Measurements from ENCODE around the gene SLCO3A1. TPM values are rescaled to one million over a fixed set of nuclear protein-coding genes. Genes with fewer than 3 reads are reported as not detected.

Gene SLCO3A1
- total RNA-seq, 1 donor: 8.6 TPM

DNA sequence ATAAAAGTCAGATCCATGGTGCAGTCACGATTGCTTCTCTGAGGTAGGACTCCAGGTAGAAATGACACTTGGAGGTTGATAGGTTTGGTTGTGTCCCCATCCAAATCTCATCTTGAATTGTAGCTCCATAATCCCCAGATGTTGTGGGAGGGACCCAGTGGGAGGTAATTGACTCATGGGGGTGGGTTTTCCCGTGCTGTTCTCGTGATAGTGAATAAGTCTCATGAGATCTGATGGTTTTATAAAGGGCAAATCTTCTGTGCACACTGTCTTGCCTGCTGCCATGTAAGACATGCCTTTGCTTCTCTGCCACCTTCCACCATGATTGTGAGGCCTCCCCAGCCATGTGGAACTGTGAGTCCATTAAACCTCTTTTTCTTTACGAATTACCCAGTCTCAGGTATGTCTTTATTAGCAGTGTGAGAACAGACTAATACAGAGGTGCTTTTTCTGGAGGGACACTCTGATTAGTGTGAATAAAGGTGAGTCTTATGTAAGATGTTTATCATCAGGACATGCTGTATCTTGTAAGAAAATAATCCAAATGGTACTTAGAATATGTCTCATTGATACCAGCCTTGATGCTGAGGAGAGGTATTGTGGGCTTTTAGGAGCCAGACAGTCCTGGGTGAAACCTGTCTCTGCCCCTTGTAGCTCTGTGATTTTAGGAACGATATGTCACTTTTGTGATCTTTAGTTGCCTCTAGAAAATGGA is 43.0 kb downstream of the SLCO3A1 start:
- DNase-seq (ENCODE audit: low read depth): no peak
- H3K4me3 ChIP-seq (ENCODE audit: low read depth, low read length): no peak overlapping the region
- TF ChIP-seq, protein P1, sequence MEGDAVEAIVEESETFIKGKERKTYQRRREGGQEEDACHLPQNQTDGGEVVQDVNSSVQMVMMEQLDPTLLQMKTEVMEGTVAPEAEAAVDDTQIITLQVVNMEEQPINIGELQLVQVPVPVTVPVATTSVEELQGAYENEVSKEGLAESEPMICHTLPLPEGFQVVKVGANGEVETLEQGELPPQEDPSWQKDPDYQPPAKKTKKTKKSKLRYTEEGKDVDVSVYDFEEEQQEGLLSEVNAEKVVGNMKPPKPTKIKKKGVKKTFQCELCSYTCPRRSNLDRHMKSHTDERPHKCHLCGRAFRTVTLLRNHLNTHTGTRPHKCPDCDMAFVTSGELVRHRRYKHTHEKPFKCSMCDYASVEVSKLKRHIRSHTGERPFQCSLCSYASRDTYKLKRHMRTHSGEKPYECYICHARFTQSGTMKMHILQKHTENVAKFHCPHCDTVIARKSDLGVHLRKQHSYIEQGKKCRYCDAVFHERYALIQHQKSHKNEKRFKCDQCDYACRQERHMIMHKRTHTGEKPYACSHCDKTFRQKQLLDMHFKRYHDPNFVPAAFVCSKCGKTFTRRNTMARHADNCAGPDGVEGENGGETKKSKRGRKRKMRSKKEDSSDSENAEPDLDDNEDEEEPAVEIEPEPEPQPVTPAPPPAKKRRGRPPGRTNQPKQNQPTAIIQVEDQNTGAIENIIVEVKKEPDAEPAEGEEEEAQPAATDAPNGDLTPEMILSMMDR (IDR thresholded peaks at IDR 0.05; ENCODE audit: insufficient read depth, low read depth, low read length): no peak

DNA sequence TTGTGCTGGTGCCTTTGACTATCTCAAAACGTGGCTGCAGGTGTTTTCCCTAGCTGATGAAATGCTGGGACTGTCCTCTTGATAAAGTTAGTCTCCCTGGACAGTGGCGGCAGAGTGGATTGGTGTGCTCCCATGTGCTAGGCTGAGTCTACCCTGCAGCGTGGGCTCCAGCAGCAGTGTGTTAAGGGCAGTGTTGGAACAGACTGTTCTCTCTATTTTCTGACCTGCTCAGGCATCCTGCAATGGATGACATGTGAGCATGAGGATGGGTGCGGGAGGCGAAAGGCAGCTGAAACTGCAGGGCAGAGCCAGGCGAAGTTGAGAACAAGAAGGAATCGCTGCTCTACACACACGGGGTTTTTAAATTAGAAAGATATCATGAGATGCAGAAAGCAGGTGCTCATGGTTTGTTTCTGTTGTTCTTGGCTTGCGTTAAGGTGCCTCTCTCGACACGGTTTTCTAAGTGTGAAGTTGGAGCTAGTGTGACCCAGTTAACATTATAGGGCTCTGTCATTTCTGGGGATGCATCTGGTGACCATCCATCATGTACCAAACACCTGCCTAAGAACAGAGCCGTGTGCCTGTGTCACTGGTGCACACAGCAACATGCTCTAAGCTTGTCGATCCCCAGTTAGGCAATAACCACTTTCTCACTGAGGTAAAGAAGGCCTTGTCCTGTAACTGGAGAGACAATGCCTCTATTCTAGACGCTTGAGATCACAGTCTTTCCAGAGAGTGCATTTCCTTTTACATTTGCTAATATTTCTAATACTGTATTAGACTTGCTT is 44.3 kb downstream of the SLCO3A1 start:
- TF ChIP-seq, protein P1 (IDR thresholded peaks at IDR 0.05; ENCODE audit: insufficient read depth, low read depth, low read length): no peak
- DNase-seq (ENCODE audit: low read depth): no peak
- no peak overlapping the region for H3K4me3 ChIP-seq (ENCODE audit: low read depth, low read length)

DNA sequence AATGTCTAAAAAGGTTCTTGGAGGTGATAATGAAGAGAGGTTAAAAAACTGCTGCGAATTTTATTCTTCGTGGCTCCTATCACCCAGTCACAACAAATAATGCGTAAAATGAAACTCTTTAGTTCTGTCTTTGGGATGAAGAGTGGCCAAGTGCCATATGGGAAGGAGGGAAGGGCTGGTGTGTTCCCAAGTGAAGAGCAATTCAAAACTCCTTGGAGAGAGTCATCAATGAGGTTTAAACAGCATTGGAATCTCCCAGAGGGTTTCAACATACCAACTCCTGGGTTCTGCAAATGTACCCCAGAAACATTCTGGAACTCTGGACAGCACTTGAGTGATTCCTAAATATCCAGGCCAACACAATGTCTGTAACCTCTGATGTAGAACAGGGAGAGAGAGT is 45.3 kb downstream of the SLCO3A1 start:
- H3K4me3 ChIP-seq (ENCODE audit: low read depth, low read length): no peak overlapping the region
- no peak for DNase-seq (ENCODE audit: low read depth)
- TF ChIP-seq, protein P1 (IDR thresholded peaks at IDR 0.05; ENCODE audit: insufficient read depth, low read depth, low read length): no peak

DNA sequence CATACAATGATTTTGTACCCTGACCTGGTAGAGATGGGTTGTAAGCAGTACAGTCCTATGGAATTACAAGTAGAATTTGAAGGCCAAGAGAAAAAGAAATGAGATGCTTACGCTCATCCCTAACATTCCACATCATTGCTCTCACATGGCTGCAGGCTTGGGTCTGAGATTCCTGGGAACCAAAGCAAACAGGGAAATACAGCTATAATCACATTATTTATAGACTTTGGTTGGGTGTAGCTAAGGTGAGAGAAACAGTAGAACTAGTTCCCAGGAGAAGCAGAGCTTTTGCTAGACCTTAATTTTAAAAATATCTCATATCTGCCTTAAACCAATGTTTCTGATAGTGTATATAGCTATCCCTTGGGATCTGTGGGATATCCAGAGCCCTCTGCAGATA is 51.4 kb downstream of the SLCO3A1 start:
- no peak for DNase-seq (ENCODE audit: low read depth)
- TF ChIP-seq, protein P1 (IDR thresholded peaks at IDR 0.05; ENCODE audit: insufficient read depth, low read depth, low read length): no peak
- no peak overlapping the region for H3K4me3 ChIP-seq (ENCODE audit: low read depth, low read length)

DNA sequence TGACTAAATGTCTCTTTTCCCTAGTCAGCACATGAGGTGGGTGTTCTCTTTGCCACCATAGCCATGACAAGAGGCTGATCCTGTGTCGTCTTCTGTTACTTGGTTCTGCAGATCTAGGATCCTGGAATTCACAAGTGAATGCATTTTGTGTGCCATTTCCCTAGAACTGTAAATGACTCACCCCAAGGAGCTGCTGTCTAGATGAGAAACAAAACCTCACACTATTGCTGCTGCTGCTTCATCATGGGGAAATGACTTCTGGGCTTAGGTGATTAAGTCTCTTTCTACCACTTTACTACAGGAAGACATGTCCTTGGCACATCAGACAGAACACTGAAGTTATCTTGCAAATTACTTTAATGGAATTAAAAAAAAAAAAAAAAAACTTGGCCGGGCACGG is 54.9 kb downstream of the SLCO3A1 start:
- TF ChIP-seq, protein P1 (IDR thresholded peaks at IDR 0.05; ENCODE audit: insufficient read depth, low read depth, low read length): no peak
- no peak overlapping the region for H3K4me3 ChIP-seq (ENCODE audit: low read depth, low read length)
- DNase-seq (ENCODE audit: low read depth): peak; percentile 8

DNA sequence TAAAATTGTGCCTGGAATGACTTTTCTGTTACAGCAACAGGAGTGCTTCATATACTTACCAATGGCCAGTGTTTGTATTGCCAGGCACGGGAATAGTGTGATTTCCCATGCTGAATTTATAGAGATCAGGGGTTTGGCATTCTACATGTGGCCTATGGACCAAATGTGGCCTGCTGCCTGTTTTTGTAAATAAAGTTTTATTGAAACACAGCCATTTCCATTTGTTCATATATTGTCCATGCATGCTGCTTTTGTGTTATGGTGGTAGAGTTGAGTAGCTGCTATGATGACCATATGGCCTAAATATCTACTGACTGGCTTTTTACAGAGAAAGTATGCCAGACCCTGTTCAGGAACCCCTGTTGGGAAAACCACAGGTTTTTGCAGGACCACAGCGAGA is 55.6 kb downstream of the SLCO3A1 start:
- DNase-seq (ENCODE audit: low read depth): no peak

More for the DNA sequence above, 55.6 kb downstream of the SLCO3A1 start:
- no peak overlapping the region for H3K4me3 ChIP-seq (ENCODE audit: low read depth, low read length)
- TF ChIP-seq, protein P1 (IDR thresholded peaks at IDR 0.05; ENCODE audit: insufficient read depth, low read depth, low read length): no peak

Data from fibroblast of villous mesenchyme (primary cell).